Ishikawa (cell line): ENCODE results near the gene ATP2B1.

Experiments
- CEBPB ChIP-seq: IDR thresholded peaks from 2 replicates; pipeline ENCODE4 v1.6.1; 2012
- CREB1 ChIP-seq: IDR thresholded peaks from 2 replicates; pipeline ENCODE4 v1.6.1; 2012; ENCODE audit warnings: low read depth
- EGR1 ChIP-seq: IDR thresholded peaks from 2 replicates; pipeline ENCODE4 v1.6.1; 2012
- EP300 ChIP-seq: IDR thresholded peaks from 2 replicates; pipeline ENCODE4 v1.6.1; 2012; ENCODE audit warnings: borderline replicate concordance
- FOXM1 ChIP-seq: IDR thresholded peaks from 2 replicates; pipeline ENCODE4 v1.6.1; 2012; ENCODE audit warnings: low read depth, borderline replicate concordance
- MAX ChIP-seq: IDR thresholded peaks from 2 replicates; pipeline ENCODE4 v1.6.1; 2012
- NFIC ChIP-seq: IDR thresholded peaks from 2 replicates; pipeline ENCODE4 v1.6.1; 2012
- RAD21 ChIP-seq: IDR thresholded peaks from 2 replicates; pipeline ENCODE4 v1.6.1; 2012; ENCODE audit warnings: low read depth
- REST ChIP-seq: IDR thresholded peaks from 2 replicates; pipeline ENCODE4 v1.6.1; 2012; ENCODE audit warnings: low read depth, mild to moderate bottlenecking
- TAF1 ChIP-seq: IDR thresholded peaks from 2 replicates; pipeline ENCODE4 v1.6.1; 2012; ENCODE audit warnings: low read depth, mild to moderate bottlenecking
- TCF12 ChIP-seq: IDR thresholded peaks from 2 replicates; pipeline ENCODE4 v1.6.1; 2012; ENCODE audit warnings: low read depth
- USF1 ChIP-seq: IDR thresholded peaks from 2 replicates; pipeline ENCODE4 v1.6.1; 2012
- YY1 ChIP-seq: IDR thresholded peaks from 2 replicates; pipeline ENCODE4 v1.6.1; 2012; ENCODE audit warnings: low read depth
- ZBTB7A ChIP-seq: IDR thresholded peaks from 2 replicates; pipeline ENCODE4 v1.6.1; 2012; ENCODE audit warnings: low read depth

GRCh38 chr12:89690925-89691324 lies 17.7 kb downstream of the ATP2B1 start:
- TF ChIP-seq RAD21, result no peak
- TF ChIP-seq MAX, result no peak
- no peak for TF ChIP-seq EP300
- TF ChIP-seq CEBPB, result no peak
- TF ChIP-seq EGR1, result no peak
- no peak for TF ChIP-seq FOXM1
- no peak for TF ChIP-seq USF1
- TF ChIP-seq REST, result no peak
- TF ChIP-seq TAF1, result no peak
- no peak for TF ChIP-seq YY1
- TF ChIP-seq CREB1, result no peak
- TF ChIP-seq TCF12, result no peak
- no peak for TF ChIP-seq NFIC
- TF ChIP-seq ZBTB7A, result no peak
